ENCODE measurements around the gene SCN10A.

Gene SCN10A

DNA sequence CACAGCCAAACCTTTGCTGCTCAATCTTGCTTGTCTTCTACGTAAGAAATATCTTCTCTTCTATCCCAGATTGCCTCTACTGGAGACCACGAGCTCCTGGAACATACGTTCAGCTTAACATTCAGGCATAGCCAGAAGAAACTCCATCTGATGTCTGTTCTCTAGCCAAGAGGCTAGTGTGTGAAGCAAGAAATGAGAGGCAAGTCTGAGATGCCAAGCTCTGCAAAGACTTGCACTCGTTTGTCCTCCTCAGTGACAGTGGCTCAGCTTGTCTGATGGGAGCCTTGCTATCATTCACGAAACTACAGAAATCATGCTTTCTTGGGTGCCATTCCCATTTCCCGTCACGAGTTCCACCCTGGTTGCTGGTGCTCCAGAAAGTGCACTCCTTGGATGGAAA, at the start of gene SCN10A:
SCN10A (minus strand) TSS at position 192 of the 400 bp plus-strand sequence. CDS start 22,207 bp downstream, outside the sequence.
- DNase-seq = no peak

DNA sequence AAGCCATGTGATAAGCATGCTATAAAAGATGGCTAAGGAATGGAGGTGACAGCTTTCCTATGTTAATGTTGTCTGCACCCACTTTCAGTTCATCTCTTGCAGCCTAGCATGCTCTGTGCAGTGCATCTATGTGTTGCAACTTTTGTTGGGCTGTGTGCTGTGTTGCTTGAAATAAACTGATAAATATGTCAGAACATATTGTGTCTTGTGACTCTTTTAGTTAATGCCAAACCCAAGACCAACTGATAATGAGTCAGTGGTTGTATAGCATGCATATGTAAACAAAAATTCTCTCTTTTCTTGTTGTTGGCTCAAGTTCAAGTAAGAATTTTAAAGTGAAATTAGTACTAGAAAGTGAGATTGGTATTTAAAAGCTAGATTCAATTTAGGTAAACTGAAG, 37.0 kb upstream of the SCN10A start:
- DNase-seq = no peak

DNA sequence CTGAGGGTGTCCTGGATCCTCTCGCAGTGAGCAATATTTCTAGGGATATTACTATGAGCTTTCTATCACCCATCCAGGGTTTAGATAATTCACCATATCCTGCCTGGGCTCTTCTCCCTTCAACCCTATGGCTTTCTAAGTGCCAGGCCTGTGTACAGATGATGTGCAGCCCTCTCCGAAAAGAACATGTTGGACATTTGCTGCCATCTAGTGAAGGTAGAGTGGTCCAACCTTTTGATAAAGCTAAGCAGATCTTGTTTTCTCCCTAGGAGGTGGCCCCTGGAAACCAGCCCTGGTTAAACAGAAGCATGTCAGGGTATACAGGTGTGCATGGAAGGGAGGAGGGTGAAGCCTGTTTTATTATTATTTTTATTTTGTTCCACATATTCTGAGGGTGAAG, 27.9 kb upstream of the SCN10A start:
- no peak for DNase-seq

DNA sequence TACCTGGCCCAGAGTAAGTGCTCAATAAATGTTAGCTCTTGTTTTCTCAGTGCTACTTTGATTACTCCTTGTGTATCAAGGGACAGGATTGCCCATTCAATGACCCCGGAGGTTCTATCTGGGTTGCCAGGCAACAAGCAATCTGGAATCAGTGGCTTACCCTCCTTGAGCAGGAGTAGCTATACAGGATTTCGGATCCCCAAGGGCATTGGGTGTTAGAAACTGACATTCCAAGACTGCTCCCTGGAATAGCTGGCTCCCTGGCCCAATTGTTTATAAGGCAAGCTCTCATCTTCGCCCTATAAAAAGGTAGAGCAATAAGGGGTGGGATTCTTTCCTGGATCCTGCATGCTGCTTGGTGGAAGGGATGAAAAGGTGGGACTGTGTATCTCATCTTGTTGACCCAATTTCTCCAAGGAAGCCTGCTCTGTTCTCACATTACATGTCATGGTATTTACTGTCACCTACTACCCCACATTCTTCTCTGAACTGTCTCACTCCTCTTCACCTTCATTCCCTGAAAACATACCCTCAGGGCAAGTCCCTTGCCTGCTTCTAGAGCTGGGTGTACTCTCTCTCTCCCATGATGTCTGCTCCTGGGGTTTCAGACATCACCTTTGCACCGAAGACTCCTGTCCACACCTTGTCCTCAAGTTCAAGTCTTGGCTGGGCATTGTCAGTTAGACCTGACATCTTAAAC, 26.4 kb upstream of the SCN10A start:
- no peak for DNase-seq

DNA sequence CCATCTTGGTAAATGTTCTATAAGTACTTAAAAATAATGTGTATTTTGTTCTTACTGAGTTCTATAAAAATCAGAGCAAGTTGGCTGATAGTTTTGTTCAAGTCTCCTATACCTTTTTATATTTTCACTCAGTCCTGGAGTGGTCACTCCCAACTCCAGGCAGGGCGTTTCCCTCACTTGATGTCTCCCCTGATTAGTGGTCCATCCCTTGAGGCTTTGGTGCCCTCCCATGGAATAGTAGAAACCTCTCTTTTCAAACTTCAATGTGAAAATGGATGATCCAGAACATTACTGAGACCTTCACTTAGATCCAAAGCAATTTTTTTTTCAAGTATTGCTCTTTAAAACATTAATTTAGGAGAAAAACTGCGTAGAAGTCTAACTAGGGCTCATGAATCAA, 25.0 kb upstream of the SCN10A start:
- DNase-seq = no peak

DNA sequence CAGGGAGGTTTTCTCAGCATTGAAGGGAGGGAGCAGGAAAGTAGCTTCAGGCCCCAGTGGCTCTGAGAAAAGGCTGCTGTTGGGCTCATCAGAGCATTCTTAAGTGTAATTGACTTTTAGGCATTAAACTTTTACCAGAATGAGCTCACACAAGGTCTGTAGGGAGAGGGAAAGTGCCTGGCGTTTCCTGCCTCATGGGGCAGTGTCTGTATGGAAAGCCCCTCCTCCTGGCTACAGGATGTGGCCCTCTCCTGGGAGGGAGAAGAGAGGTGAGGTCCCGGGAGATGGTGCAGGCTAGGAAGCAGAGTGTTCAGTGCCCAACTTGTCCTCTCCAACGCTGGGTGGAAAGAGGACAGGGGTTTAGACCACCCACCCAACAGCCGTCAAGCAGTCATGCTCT, 21.3 kb upstream of the SCN10A start:
- DNase-seq = no peak

DNA sequence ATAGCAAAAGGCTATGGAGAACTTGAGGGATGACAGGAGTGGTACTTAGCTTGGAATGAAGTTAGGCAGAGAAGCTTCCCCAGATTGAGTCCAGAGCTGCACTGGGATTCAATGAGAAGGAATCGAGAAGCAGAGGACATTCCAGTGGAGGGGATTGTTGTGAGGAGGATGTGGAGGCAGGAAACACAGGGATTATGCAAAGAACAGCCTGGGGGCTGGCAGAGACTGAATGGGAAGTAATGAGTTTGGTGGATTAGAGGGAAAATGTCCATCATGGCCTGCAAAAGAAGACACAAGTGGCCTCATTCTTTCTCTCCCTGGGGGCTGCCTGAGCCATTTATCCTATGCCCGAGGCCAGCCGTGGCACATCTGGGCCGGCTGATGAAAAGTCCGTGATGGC, 20.5 kb upstream of the SCN10A start:
- no peak for DNase-seq

DNA sequence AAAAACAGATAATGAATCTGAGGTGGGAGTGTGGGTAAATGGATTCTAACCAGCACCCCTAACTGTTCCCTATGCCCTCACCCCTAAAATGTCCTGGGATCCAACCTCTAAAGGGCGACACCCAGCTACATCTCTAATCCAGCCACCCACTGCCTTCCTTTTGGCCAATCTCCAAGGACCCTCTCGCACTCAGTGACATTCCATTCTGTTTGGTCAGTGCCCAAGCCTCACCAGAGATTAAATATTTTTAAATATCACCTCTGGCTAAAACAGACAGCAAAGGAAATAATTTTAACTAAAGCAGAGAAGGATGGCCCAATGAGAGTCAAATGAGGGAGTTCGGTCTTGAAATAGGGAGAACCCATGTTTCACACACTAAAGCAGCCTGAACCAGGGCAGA, 19.9 kb upstream of the SCN10A start:
- no peak for DNase-seq

DNA sequence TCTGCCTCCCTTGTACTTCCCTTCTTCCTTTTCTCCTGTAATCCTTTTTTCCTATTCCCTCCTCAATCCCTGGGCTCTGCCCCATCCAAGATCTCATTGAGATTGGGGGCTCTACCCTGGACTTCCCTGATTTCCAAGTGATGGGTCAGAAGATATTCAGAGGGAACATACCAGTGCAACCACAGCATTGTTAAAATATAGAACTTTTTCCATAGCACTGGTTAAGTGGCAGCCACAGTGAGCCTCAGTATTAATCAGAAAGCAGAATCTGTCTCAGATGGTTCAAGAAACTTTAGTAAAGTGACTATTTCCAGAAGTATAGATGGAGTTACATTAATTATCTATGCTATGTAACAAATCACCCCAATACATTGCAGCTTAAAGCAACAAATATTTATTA, 18.7 kb upstream of the SCN10A start:
- no peak for DNase-seq

DNA sequence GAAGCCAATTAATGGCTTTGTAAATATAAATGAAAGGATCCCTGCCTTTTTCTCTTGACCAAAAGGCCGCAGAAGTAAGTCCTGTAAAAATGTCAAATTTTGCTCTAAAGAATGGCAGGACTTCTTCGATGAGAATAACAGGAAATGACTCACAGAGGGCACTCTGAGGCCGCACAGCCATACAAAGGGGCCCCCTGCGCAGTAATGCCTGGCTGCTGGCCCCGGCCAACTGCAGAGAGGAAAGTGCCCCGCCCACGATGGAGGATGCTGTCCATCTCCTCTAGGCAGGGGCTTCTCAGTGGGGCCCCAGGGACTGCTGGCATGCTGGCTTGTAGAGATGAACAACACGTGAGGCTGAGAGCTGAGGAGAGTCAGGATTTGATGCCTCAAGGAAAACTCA, 18.1 kb upstream of the SCN10A start:
- no peak for DNase-seq

DNA sequence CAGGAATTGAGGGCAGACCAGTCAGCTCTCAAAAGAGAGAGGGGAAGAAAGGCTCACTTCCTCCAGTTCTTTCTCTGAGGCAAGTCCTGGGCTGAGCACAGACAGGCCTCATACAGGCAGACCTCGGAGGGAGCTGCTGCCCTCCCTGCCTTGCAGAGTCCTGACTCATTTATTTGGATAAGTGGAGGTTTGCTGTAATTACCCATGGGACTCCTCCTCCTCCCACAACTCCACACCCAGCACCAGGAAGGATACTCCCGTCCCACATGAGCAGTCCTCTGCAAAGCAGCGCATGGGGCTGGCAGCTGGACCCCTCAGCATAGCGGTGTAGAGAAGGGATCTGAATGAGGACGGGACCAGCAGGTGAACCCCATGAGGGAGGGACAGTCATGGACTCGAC, 13.4 kb upstream of the SCN10A start:
- no peak for DNase-seq

DNA sequence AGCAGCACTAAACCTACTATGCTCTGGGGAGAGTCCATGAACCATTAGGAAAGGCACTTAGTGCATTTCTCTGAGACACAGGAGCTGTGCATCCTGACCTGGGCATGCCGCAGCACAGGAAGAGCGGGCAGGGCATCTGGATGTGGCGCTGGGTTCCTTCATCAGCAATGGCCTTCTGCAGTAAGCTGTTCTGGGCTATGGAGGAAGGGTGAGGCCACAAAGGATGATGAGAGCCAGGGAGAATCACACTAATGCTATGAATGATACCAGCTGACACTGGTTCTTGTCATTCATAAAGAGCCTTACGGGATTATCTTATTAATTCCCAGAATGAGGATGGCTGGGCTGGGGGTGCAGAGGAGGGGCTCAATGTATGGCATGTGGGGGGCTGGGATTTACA, 12.7 kb upstream of the SCN10A start:
- no peak for DNase-seq

DNA sequence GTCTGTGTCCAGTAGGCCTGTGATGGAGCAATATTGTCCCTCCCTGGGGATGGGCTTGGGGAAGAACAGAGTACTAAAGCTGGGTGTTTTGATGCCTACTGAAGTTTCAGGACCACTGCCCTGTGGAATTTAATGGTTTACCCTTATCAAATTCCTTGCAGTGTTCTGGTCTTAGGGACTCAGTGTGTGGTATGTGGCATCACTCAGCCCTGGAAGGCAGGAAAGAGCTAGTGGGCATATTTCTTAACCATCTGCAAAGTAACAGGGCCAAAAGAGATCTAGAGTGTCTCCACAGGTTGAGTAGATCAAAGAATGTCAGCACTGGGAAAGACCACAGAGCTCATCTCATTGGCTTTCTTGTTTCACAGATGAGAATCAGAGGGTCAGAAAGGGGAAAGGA, 11.8 kb upstream of the SCN10A start:
- DNase-seq = no peak

DNA sequence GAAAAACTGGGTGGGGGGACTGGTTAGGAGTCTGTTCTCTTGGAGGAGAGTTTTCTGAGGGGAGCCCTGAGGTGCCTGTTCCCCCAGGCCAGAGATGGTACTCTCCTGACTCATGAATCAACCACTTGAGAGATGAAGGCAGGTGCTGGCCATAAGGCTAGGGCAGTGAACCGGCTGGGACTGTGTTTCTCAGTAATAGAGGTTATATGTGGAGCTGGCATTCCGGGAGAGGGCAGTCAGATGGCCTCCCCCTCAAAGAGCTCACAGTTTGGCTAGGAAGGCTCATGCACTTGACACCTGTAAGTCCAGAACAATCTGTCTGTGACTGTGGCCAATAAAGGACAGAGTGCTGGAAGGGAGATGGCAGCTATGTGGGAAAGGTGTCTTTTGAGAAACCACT, 10.0 kb upstream of the SCN10A start:
- no peak for DNase-seq

DNA sequence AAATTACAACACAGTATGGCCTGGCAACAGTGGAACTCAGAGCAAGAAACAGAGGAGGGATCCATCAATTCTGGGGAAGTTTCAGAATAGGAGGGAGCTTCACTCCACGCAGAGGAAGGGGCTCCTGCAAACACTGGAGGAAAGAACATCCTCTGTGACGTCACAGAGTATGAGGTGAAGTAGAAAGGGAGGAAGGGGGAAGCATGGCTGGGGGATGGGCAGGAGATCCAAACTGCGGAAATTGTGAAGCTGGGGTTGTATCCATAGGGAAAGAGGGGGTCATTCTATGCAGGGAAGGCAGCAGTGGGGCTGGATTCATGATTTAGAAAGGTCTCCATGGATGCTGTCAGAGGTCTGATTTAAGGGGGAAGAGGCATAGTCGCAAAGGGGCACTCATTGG, 8.3 kb upstream of the SCN10A start:
- no peak for DNase-seq

DNA sequence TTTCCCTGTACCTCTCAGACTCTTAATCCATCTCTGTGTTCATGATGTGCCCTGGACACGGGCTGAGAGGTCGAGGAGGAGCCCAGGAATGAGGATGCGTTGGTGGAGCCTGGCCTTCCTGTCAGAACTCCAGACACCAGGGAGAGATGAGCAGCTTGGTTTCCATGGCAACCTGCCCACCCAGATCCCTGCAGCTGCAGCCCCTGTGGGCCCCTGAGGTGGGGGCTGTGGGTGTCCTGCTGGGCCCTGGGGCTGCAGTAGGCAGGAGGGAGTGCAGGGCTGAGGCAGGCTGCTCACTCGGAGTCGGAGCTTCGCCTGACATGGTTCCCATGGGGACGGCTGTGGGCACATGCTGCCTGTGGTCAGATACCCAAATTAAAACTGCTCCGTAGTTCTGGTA, 7.7 kb upstream of the SCN10A start:
- DNase-seq = no peak

DNA sequence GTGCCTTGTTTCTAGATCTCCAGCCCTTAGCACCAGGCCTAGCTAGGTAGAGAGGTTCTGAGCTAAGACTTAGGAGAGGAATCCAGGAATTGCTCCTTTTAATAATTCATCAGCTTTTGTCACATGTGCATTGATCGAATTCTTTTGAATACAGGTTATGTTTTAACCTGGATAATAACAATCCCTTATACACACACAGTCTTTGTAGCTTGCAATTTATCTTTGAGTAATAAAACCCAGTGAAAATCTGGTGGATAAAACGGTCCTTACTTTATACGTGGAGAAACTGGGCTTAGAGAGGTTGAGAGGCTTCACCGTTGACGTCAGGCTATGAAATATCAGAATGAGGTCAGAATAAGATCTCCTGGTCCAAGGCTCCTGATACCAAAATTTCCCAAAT, 7.2 kb upstream of the SCN10A start:
- DNase-seq = no peak

DNA sequence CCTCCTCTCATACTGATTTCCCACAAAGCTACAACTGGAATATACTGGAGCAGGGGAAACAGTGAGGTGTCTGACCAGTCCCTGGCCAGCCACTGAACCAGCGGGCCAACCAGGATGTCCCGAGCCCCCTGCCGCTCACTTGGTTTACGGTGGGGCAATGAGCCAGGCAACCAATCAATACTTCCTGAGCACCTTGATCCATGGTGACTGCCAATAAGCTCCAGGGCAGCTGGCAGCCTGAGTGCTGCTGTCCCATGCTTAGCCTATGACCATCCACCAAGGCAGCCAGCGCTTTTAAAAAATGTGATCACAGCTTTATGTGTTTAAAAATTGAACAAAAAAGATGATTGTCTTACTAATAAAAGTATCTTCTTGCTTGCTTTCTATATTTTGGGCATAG, 4.2 kb downstream of the SCN10A start:
- DNase-seq = no peak

DNA sequence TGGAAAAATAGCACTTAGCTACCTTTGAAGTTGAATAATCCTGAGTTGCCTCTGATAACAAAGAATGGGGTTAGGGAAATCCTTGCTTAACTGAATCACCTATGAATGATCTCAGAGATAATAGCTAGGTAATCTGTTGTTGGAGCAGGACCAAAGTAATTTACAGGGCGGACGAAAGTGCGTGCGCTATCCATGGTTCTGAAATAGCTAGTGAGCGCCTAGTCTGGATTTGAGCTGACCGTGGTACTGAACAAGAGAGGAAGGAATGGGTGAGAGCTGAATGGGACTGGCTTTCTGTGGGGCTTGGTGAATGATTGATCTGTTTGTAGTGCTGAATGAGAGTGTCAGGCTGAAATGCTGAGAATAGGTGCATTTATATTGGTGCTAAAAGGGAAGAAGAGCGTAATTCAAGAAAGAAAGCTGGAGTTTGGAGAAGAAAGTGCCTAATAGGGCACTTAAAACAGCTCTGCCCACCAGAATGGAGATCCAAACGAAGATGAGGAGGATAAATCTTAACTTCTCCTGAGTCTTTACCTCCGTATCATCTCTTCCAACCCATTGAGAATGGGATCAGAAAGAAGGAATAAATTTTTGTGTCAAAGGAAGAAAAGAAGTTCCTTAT, 10.1 kb downstream of the SCN10A start:
- no peak for DNase-seq

DNA sequence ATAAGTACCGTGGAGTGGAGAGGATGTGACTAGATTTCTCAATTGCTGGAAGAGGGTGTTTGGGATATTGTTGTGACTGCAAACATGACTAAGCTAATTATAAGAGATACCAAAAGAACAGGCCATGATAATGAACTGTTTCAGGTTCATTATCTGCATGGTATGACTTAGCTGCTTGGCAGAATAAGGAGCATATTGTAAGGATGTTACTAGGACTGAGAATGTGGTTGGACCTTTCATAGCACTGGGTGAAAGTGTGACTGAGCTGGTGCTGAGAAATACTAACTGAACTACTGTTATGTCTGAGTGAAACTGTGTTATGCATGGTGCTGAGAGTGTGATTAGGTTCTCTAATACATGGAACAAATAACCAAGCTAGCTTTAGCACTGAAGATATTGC, 11.0 kb downstream of the SCN10A start:
- DNase-seq = no peak

DNA sequence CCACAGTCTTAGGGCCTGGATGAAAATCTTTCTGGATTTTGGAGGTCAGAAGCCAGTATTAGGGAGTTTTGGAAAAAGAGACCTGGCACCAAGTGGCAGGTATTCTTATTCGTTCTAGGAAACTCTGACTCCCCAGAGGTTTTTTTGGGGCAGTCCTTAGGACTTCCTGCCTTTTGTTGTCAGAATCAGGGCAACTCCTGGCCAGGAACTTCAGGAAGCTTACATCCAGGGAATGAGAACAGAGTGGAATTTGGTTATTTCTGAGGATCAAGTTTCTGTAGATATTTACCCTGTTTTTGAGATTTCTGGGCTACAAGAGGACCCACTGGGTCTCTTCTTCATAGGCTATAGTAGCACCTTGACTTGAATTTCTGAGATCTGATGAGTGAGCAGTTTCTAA, 15.5 kb downstream of the SCN10A start:
- no peak for DNase-seq

DNA sequence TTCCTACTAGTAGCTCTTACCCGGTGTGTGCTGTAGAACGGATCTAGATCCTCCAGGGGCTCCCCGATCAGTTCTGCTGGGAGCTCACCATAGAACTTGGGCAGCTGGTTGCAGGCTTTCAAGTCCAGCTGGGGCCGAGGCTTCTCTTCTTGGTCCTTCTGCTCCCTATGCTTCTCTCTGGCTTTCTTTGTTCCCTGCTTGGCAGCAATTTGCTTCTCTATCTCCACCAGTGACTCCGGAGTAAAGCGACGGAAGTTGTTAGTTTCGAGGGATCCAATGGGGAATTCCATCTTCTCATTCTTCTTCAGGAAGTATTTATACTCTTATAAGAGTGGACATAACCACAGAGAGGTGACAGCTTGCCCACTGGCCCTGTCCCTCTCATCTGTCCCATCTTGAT, 22.3 kb downstream of the SCN10A start:
- no peak for DNase-seq

DNA sequence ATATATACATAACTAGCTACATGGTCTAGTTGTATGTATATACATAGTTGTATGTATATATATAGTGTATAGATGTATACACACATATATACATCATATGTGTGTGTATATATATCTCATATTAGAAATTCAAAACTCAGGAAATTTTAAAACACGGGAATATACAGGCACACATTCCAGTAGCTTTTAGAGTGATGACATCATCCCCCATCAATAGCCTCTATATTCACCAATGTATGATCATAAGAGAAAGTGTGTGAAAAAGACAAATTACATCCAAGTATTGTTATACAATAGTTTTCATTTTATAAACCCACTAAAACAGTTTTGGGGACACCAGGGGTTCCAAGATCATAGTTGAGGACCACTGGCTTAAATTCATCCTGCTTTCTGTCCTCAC, 23.0 kb downstream of the SCN10A start:
- DNase-seq = no peak

DNA sequence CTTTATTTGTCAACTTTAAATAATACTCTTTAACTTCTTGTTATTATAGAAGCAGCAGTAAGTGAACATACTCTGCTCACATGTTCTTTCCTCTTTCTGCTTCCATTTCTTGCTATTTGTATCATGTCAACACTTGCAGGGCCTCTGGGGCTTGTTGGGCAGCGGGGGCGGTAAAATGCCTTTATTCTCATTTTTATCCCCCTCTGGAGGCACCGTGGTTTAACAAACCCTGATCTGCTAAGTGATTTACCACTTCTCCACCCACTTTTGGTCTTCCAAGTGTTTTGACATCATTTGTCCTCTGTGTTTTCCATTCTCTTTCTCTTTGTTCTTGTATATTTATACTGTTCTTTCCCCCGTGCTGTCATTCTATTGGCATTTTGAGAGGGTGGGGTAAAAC, 33.9 kb downstream of the SCN10A start:
- DNase-seq = no peak

DNA sequence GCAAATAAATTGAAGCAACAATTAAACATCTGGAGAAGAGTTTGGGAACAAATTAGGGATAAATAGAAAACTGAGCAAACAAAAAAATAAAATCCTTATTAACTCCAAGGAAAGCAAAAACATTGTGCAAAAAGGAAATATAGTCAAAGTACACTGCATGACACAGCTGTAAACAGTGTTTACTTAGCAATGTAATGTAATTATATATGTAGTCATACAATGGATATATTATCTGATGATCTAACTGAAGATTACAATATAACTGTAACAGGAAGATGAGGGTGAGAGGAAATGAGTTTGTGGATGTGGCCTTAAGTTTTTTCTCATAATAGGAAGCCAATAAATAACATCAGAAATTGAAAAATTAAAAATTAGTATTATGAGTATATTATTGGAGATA, 42.5 kb downstream of the SCN10A start:
- DNase-seq = no peak
